ENCODE results near the gene GPATCH2L.

DNA sequence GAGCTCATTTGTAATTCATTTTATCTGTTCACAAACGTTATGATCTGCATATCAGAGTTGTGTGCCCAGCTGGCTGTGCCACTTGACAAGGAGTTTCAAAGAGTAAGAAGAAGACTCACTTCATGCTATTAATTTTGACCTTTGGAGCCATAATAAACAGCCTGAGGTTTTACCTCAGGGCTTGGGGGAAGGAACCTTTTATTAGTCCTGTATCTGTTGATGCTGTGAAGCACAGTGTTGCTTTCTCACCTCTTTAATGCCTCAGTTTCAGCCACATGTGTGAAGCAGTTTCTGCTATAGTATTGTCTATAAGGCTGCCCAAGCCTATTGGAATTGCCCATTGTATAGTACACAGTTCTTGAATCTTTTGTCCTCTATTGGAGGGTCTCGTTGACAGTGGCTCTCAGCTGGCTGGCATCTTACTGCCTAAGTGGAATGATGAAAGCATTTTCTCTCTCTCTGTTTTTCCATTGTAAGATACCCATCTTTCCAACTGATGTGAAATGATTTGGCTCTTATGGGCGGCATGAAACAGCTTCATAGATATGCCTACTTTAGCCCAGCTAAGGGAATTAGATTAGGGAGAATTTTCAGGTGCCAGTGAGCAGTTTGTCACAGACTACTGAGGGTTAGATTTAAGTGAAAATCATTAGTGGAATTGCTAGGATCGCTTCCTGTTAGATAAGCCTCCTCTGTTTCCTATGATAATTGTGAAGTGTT is 34.7 kb downstream of the GPATCH2L start:
- TF ChIP-seq, protein P1, sequence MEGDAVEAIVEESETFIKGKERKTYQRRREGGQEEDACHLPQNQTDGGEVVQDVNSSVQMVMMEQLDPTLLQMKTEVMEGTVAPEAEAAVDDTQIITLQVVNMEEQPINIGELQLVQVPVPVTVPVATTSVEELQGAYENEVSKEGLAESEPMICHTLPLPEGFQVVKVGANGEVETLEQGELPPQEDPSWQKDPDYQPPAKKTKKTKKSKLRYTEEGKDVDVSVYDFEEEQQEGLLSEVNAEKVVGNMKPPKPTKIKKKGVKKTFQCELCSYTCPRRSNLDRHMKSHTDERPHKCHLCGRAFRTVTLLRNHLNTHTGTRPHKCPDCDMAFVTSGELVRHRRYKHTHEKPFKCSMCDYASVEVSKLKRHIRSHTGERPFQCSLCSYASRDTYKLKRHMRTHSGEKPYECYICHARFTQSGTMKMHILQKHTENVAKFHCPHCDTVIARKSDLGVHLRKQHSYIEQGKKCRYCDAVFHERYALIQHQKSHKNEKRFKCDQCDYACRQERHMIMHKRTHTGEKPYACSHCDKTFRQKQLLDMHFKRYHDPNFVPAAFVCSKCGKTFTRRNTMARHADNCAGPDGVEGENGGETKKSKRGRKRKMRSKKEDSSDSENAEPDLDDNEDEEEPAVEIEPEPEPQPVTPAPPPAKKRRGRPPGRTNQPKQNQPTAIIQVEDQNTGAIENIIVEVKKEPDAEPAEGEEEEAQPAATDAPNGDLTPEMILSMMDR (IDR thresholded peaks at IDR 0.05; ENCODE audit: low read depth, low read length) = no peak
- no peak for TF ChIP-seq EZH2phosphoT487 (IDR thresholded peaks at IDR 0.05; ENCODE audit: low read depth)
